IMR-90 (cell line): ENCODE data around the gene HDHD2. TPM values are rescaled to one million over a fixed set of nuclear protein-coding genes. Genes with fewer than 3 reads are reported as not detected.

Experiments used
- ATAC-seq: fragments of 200-7000 bp; cut with Tn5 transposase; 2 replicates; pipeline ENCODE4 v1.9.1; 2020; ENCODE audit warnings: low read depth, mild to moderate bottlenecking, moderate library complexity
- BruUV-seq: library from RNA; stranded (reverse); fragments of 400-500 nt; replicated peaks from 2 replicates; lab custom pipeline; 2021; lab: Mats Ljungman, UMichigan
- CTCF ChIA-PET: fragments of 300-600 bp; formaldehyde crosslinking; extraction: SDS; loops from one replicate; lab custom pipeline; 2021; ENCODE audit warnings: antibody characterized with exemption; lab: Yijun Ruan, JAX
- POLR2A ChIA-PET: fragments of 300-600 bp; sonication (Branson Sonifier 250); formaldehyde crosslinking; loops from one replicate; lab custom pipeline; 2022; ENCODE audit warnings: antibody characterized with exemption; ENCODE audit not compliant: unreplicated experiment; lab: Charles Lee
- DNase-seq: peaks from one replicate; pipeline ENCODE4 v3.0.0; 2013
- H2AFZ ChIP-seq: replicated peaks from 2 replicates; pipeline ENCODE3; 2013; ENCODE audit warnings: low read length, mild to moderate bottlenecking; ENCODE audit not compliant: poor library complexity
- H2AK5ac ChIP-seq: 2 replicates; pipeline ENCODE4 v1.6.1; 2013; ENCODE audit warnings: low read depth, low read length, inconsistent platforms
- H2AK9ac ChIP-seq: replicated peaks from 2 replicates; pipeline ENCODE3; 2013; ENCODE audit warnings: mild to moderate bottlenecking, low read depth, low read length, moderate library complexity; ENCODE audit not compliant: poor library complexity
- H2BK120ac ChIP-seq: 2 replicates; pipeline ENCODE4 v1.6.1; 2013; ENCODE audit warnings: low read depth, low read length, inconsistent platforms
- H2BK15ac ChIP-seq: 3 replicates; pipeline ENCODE4 v1.6.1; 2013; ENCODE audit warnings: low read depth, low read length, inconsistent platforms
- H2BK20ac ChIP-seq: 2 replicates; pipeline ENCODE4 v1.6.1; 2013; ENCODE audit warnings: low read depth, mild to moderate bottlenecking, inconsistent platforms, low read length, moderate library complexity
- H2BK5ac ChIP-seq: 2 replicates; pipeline ENCODE4 v1.6.1; 2013; ENCODE audit warnings: mild to moderate bottlenecking, low read depth, low read length, inconsistent platforms; ENCODE audit not compliant: poor library complexity, severe bottlenecking
- H3K14ac ChIP-seq: replicated peaks from 2 replicates; pipeline ENCODE4 v1.6.1; 2013; ENCODE audit warnings: low read depth, low read length, inconsistent platforms
- H3K18ac ChIP-seq: 2 replicates; pipeline ENCODE4 v1.6.1; 2013; ENCODE audit warnings: low read depth, low read length, control low read depth
- H3K23ac ChIP-seq: 2 replicates; pipeline ENCODE4 v1.6.1; 2013; ENCODE audit warnings: low read depth, low read length, inconsistent platforms
- H3K27ac ChIP-seq: 2 replicates; pipeline ENCODE4 v1.5.1; 2013; ENCODE audit warnings: mild to moderate bottlenecking, control low read depth, low read length; ENCODE audit not compliant: insufficient read depth
- H3K27me3 ChIP-seq: 2 replicates; pipeline ENCODE4 v1.6.1; 2013; ENCODE audit warnings: low read length; ENCODE audit not compliant: control insufficient read depth, insufficient read depth
- H3K36me3 ChIP-seq: 2 replicates; pipeline ENCODE4 v1.6.1; 2013; ENCODE audit warnings: low read length, mixed read lengths; ENCODE audit not compliant: control insufficient read depth, insufficient read depth
- H3K4ac ChIP-seq: 2 replicates; pipeline ENCODE4 v1.6.1; 2013; ENCODE audit warnings: low read depth, low read length, inconsistent platforms
- H3K4me1 ChIP-seq: 2 replicates; pipeline ENCODE4 v1.6.1; 2013; ENCODE audit warnings: low read length, mixed read lengths; ENCODE audit not compliant: control insufficient read depth, insufficient read depth
- H3K4me2 ChIP-seq: 2 replicates; pipeline ENCODE4 v1.6.1; 2013; ENCODE audit warnings: low read depth, mild to moderate bottlenecking, control low read depth, low read length, moderate library complexity
- H3K4me3 ChIP-seq: 2 replicates; pipeline ENCODE4 v1.5.1; 2013; ENCODE audit warnings: low read depth, mild to moderate bottlenecking, control low read depth, low read length, moderate library complexity; ENCODE audit not compliant: insufficient read depth
- H3K56ac ChIP-seq: 2 replicates; pipeline ENCODE4 v1.6.1; 2013; ENCODE audit warnings: low read length, inconsistent platforms; ENCODE audit not compliant: insufficient read depth; ENCODE audit errors: extremely low read depth
- H3K79me1 ChIP-seq, 2 experiments: 2 replicates each; pipeline ENCODE4 v1.6.1; 2013; ENCODE audit warnings: low read length in 2 of 2, inconsistent platforms in 1 of 2, low read depth in 1 of 2
- H3K9ac ChIP-seq: 2 replicates; pipeline ENCODE4 v1.6.1; 2013; ENCODE audit warnings: low read depth, low read length, control low read depth
- H3K9me1 ChIP-seq: 2 replicates; pipeline ENCODE4 v1.6.1; 2013; ENCODE audit warnings: low read length, inconsistent platforms; ENCODE audit not compliant: insufficient read depth
- H3K9me3 ChIP-seq: 2 replicates; pipeline ENCODE4 v1.6.1; 2013; ENCODE audit warnings: low read length; ENCODE audit not compliant: control insufficient read depth, insufficient read depth
- H4K20me1 ChIP-seq: 2 replicates; pipeline ENCODE4 v1.6.1; 2013; ENCODE audit warnings: low read length, inconsistent platforms; ENCODE audit not compliant: insufficient read depth
- H4K5ac ChIP-seq: 2 replicates; pipeline ENCODE4 v1.6.1; 2013; ENCODE audit warnings: mild to moderate bottlenecking, low read depth, low read length, control low read depth
- H4K8ac ChIP-seq, 2 experiments: 2 replicates each; pipeline ENCODE4 v1.6.1; 2013; ENCODE audit warnings: low read depth in 2 of 2, low read length in 2 of 2, control low read depth in 1 of 2, inconsistent platforms in 1 of 2
- H4K91ac ChIP-seq: 2 replicates; pipeline ENCODE4 v1.6.1; 2013; ENCODE audit warnings: low read depth, low read length, inconsistent platforms; ENCODE audit not compliant: insufficient read depth
- BHLHE40 ChIP-seq: fragments of 150-350 bp; IDR thresholded peaks from 2 replicates; pipeline ENCODE4 v1.6.1; 2016; ENCODE audit warnings: mild to moderate bottlenecking, low read depth, low read length
- CEBPB ChIP-seq: IDR thresholded peaks from 2 replicates; pipeline ENCODE4 v1.6.1; 2012; ENCODE audit warnings: low read depth, low read length, improper control_type of control experiment
- ELK1 ChIP-seq: fragments of 150-350 bp; IDR thresholded peaks from 2 replicates; pipeline ENCODE4 v1.6.1; 2016; ENCODE audit warnings: low read depth, mild to moderate bottlenecking, low read length, moderate library complexity, borderline replicate concordance
- FOS ChIP-seq: fragments of 150-350 bp; IDR thresholded peaks from 2 replicates; pipeline ENCODE4 v1.6.1; 2016; ENCODE audit warnings: low read depth, low read length
- MAZ ChIP-seq: IDR thresholded peaks from 2 replicates; pipeline ENCODE4 v1.6.1; 2012; ENCODE audit warnings: low read depth, mild to moderate bottlenecking, low read length, improper control_type of control experiment, moderate library complexity, borderline replicate concordance
- RAD21 ChIP-seq: IDR thresholded peaks from 2 replicates; pipeline ENCODE4 v1.6.1; 2012; ENCODE audit warnings: low read length, improper control_type of control experiment
- RCOR1 ChIP-seq: IDR thresholded peaks from 2 replicates; pipeline ENCODE4 v1.6.1; 2012; ENCODE audit warnings: mild to moderate bottlenecking, low read length, improper control_type of control experiment; ENCODE audit not compliant: insufficient replicate concordance
- RFX5 ChIP-seq: IDR thresholded peaks from 2 replicates; pipeline ENCODE4 v1.8.0; 2012; ENCODE audit warnings: low read depth, mild to moderate bottlenecking, low read length, moderate library complexity
- SMC3 ChIP-seq: fragments of 150-350 bp; IDR thresholded peaks from 2 replicates; pipeline ENCODE4 v1.6.1; 2016; ENCODE audit warnings: low read depth, mild to moderate bottlenecking, antibody characterized with exemption, low read length, moderate library complexity
- USF2 ChIP-seq: fragments of 150-350 bp; IDR thresholded peaks from 2 replicates; pipeline ENCODE4 v1.6.1; 2017; ENCODE audit warnings: mild to moderate bottlenecking, antibody characterized with exemption, low read length, low read depth
- WGBS, 2 experiments: methylation state at CpG; one replicate each; pipeline versions ENCODE4 v1.1.5 to v1.1.7; 2013; ENCODE audit warnings: missing lambda C conversion rate in 2 of 2; ENCODE audit not compliant: insufficient read length in 1 of 2; ENCODE audit errors: extremely low coverage in 2 of 2; 5-methylcytosine and 5-hydroxymethylcytosine counted together
- dilution Hi-C: fragments of 300-500 bp; cut with HindIII; formaldehyde crosslinking; loops from one replicate; pipeline ENCODE4 v1.14.3; 2018; ENCODE audit warnings: low sequenced_read_pairs; ENCODE audit not compliant: unreplicated experiment
- in situ Hi-C: fragments of 300-500 bp; cut with MboI; formaldehyde crosslinking; loops from 3 replicates; pipeline ENCODE4 v1.14.3; 2019; ENCODE audit warnings: low sequenced_read_pairs, inconsistent platforms, mixed read lengths
- intact Hi-C: fragments of 100-400 bp; cut with micrococcal nuclease; formaldehyde crosslinking; loops from 2 replicates; pipeline ENCODE4 v1.10.0; 2022
- polyA plus RNA-seq, 3 experiments: library from polyadenylated mRNA; depleted of rRNA; stranded (reverse); fragments of >200 nt; gene quantifications; 2 replicates each; pipeline ENCODE4 v1.2.3, GENCODE V29; 2012; ENCODE audit warnings: low replicate concordance in 1 of 3
- total RNA-seq: library from RNA; depleted of rRNA; stranded (reverse); fragments of >200 nt; gene quantifications from 2 replicates; pipeline ENCODE4 v1.2.3, GENCODE V29; 2012

The HDHD2 gene
- total and polyA plus RNA-seq, 2 of the 4 experiments (the other 2 are of a cell fraction): 7.2 to 18.6 TPM

- Histone ChIP-seq H3K4me1 (no peaks in the 10 kb centered on the region), H3K9ac (no peak overlapping the region), H3K4ac (no peak overlapping the region), H4K5ac (no peak overlapping the region), H3K18ac (no peak overlapping the region), H3K79me1 (peaks cover 6 to 9% of the 10 kb centered on the region in 2 experiments; a peak in 2 of 4 replicates), H3K14ac (no peak overlapping the region), H4K20me1 (0 out of 2 replicates have a peak, but pooled peaks cover 3% of the 10 kb centered on the region), H3K23ac (no peak overlapping the region), H3K9me1 (no peaks in the 10 kb centered on the region), H4K8ac (no peak overlapping the region), H2BK20ac (no peak overlapping the region), H3K27me3 (no peaks in the 10 kb centered on the region), H2BK5ac (no peak overlapping the region), H2AK5ac (no peak overlapping the region), H2AK9ac (no peak overlapping the region), H2AFZ (no peak overlapping the region), H3K56ac (no peak overlapping the region), H3K4me3 (no peak overlapping the region), H2BK15ac (no peak overlapping the region), H2BK120ac (no peak overlapping the region), H4K91ac (no peak overlapping the region), H3K9me3 (no peaks in the 10 kb centered on the region), H3K4me2 (no peak overlapping the region), H3K27ac (no peak overlapping the region), H3K36me3 (peaks cover 3% of the 10 kb centered on the region; the same call in 1 of the 2 replicates)
- BruUV-seq: no TSS peak
- ATAC-seq (no peak), DNase-seq (no peak)
- intact Hi-C loops: no loop called here
- POLR2A ChIA-PET: no interaction called here
- no peak for TF ChIP-seq RCOR1
- TF ChIP-seq FOS: no peak
- no peak for TF ChIP-seq ELK1
- TF ChIP-seq RAD21: no peak
- TF ChIP-seq CEBPB: no peak
- no peak for TF ChIP-seq MAZ
- no peak for TF ChIP-seq RFX5
- TF ChIP-seq USF2: no peak
- TF ChIP-seq SMC3: no peak
- no peak for TF ChIP-seq BHLHE40
- CTCF ChIA-PET: no interaction called here
- in situ Hi-C loops: no loop called here
- WGBS, 2 experiments: no CpG with 5 or more reads among the region's 4 CpGs
- dilution Hi-C loops: no loop called here
Measured at GRCh38 chr18:47120428-47120827, 29.9 kb downstream of the HDHD2 start.
